ENCODE data around the gene EZH2.
A peak's percentile ranks its signal among the peaks of the same experiment; 100 is the strongest.

The EZH2 gene

GRCh38 chr7:148898845-148899484, 14.9 kb upstream of the EZH2 start:
- no peak for DNase-seq

DNA sequence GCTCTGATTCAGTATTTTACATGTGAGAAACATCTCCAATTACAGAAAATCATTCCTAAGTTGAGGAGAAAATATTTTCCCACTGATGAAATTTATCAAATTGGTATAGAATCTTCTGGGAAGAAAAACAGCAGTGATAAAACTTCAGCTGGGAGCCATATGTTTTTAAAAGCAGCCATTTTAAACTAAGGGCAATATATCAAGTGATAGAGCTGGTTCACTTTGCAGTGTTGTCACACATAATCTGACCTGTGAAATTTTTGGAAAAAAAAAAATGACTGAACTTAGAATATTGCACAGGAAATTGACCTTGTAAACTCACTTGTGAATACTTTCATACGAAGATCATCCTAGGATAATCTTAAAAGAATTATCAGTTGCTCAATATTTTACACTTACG, 10.5 kb upstream of the EZH2 start:
- DNase-seq: no peak

GRCh38 chr7:148893071-148893470, 9.0 kb upstream of the EZH2 start:
- no peak for DNase-seq

DNA sequence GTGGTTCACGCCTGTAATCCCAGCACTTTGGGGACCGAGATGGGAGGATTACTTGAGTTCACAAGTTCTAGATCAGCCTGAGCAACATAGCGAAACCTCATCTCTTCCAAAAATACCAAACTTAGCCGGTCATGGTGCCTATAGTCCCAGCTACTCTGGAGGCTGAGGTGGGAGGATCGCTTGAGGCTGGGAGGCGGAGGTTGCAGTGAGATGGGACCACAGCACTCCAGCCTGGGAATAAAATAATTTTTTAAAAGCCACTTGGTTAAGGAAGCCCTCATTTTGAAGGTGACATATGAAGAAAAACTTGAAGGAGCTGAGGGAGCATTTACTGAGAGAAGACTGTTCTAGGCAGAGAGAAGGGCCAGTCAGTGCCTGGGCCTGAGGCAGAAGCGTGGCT, 4.2 kb upstream of the EZH2 start:
- no peak for DNase-seq

- DNase-seq: no peak
Observed at GRCh38 chr7:148886844-148887243, 2.8 kb upstream of the EZH2 start.

- DNase-seq: peak; percentile 95
Observed at GRCh38 chr7:148884299-148885022, 370 bp upstream of the EZH2 start.

DNA sequence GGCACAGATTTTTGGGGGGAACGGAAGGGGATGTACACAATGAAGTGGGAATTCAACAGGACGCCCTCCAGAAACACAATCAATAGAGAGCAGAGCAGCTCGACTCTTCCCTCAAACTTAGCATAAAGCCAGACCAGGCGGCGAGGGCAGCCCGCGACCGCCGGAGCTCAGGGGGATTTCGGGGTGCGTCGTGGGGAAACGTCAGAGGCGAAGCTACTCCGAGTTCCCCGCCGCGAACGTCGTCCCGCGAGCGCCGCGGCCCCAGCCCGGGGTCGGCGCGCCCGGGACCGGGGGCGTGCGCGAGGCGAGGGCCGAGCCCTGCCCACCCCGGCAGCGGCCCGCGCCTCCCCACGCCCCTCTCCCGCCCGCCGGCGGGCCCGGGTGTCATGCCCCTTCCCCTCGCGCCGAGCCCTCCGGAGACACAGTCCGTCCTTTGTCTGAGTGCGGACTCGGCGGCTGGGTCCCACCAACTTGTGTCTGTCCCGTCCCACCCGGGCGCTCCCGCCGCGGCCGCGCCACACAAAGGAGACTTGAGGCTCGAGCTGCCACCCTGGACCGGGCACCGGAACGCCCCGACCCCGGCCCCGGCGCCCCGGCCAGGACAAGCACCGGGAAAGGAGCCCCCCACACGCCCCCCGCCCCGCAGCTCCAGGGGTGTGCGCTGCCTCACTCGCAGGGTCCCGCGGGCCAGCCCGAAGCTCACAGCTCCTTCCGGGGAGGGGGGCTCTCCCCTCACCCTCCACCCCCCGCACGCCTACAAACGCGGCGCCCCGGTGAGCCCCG, 634 bp downstream of the EZH2 start:
- peak; percentile 52 for DNase-seq

DNA sequence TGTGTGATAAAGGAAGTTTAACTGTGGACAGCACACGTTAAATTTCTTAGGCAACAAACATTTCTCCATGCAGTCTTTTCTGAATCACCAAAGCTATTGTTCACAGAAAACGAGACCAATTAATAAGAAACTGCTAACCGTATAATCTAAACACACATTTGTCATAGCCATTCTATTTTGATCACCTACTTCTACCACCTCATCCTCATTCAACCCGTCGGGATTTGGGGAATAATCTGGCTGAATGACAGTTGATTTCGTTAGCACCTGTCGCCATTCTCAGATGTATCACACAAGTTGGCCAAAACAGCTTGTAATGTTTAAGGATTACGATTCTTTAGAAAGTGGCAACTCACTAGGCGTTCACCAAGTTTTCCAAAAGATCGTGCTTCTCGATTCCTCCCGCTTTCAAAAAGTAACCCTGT, 1.2 kb downstream of the EZH2 start:
- DNase-seq: no peak

DNA sequence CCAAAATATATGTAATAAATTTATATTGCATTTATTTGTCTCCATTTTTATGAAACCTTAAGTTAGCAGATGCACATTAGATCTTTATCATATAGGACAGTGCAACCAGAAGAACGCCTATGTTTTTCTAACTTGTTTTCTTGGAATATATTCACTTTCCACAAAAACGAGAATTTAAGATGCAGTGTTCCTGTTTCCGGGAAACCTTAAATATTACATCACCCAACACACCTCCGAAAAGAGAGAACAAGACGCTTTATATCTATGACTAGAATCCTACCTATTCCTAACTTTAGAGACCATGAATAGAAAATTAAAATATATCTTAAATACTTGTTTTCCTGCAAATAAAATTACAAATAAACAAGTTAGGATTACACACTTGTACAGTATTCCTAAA, 1.9 kb downstream of the EZH2 start:
- DNase-seq: no peak

GRCh38 chr7:148878317-148878716, 5.8 kb downstream of the EZH2 start:
- DNase-seq: no peak

GRCh38 chr7:148877517-148877916, 6.6 kb downstream of the EZH2 start:
- no peak for DNase-seq

GRCh38 chr7:148872188-148872587, 11.9 kb downstream of the EZH2 start:
- DNase-seq: no peak

- DNase-seq: no peak
Observed at GRCh38 chr7:148871551-148871950, 12.5 kb downstream of the EZH2 start.

GRCh38 chr7:148871030-148871429, 13.1 kb downstream of the EZH2 start:
- DNase-seq: no peak

GRCh38 chr7:148868378-148868674, 15.8 kb downstream of the EZH2 start:
- no peak for DNase-seq

DNA sequence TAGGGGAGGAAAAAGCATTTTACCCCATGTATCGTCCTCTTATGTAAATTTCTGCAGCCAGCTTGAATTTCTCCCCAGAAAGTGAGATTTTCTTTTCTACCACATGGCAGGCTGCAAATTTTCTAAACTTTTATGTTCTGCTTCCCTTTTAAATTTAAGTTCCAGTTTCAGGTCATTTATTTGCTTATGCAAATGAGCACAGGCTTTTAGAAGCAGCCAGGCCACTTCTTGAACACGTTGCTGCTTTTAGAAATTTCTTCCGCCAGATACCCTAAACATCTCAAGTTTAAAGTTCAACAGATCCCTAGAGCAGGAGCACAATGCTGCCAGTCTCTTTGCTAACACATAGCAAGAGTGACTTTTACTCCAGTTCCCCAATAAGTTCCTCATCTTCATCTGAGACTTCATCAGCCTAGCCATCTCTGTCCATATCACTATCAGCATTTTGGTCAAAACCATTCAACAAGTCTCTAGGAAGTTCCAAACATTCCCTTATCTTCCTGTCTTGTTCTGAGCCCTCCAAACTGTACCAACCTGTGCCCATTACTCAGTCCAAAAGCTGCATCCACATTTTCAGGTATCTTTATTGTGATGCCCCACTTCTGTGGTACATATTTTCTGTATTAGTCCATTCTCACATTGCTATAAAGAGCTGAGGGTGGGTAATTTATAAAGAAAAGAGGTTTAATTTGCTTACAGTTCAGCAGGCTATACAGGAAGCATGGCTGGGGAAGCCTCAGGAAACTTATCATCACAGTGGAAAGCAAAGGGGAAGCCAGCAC, 16.3 kb downstream of the EZH2 start:
- DNase-seq: no peak

- no peak for DNase-seq
Observed at GRCh38 chr7:148866362-148866761, 17.7 kb downstream of the EZH2 start.

DNA sequence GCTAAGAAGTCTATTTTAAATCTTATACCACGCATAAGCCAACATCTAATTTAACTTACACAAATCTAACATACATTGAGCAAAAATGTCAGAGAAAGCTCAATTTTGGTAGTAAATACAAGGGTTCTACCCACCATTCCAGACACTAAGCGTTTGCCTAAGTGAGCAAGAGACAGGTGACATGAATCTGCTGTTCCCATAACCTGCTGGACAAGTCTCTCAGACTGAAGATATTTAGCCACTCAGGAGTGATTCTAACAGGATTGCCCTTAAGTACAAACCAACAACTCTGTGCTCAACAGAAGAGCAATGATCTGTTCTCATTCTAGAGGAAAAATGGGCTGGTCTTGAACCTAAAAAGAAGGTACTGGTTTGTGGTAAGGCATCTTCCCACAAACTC, 18.8 kb downstream of the EZH2 start:
- no peak for DNase-seq

- no peak for DNase-seq
Observed at GRCh38 chr7:148863324-148863723, 20.8 kb downstream of the EZH2 start.

DNA sequence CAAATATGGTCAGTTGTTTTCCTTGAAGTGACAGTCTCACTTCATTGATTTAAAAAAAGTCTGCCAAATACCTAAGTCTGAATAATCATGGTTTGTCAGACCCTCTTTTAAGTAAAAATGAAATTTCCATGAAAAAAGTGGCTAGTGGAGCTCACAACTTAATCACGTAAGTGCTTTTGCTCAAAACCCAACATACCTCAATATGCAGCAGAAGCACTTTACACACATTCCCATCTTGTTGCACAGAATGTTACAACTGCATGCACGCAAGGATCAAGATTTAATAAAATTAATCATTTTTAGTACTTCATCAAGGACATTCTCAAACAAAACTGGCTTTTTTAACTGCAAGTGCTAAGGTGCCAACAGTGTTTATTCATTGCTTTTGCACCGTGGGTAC, 21.6 kb downstream of the EZH2 start:
- DNase-seq: no peak

DNA sequence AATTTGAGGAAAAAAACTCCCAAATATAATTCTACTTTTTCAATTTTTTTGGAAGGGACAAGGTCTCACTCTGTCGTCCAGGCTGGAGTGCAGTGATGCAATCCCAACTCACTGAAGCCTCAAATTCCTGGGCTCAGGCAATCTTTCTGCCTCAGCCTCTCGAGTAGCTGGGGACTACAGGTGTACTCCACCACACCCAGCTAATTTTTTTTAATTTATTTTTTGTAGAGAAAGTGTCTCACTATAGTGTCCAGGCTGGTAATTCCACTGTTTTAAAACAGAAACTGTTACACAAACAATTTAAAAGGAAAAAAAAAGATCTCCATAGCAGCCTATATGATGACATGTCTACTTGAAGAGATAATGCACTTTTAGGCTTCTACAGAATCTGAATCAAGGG, 25.6 kb downstream of the EZH2 start:
- DNase-seq: no peak

DNA sequence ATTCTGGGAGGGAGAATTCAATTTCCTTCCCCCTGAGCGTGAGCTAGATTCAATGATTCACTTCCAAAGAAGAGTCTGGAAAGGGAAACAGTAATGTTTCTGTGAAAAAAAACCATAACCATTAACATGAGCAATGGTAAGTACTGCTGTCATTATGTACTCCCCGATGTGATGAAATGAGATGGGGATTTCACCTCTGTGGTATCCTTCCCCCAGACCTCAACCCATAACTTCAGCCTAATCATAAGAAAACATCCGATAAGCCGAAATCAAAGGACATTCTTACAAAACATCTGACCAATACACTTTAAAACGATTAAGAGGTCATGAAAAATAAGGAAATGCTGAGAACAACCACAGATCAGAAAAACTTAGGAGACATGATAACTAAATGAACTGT, 27.2 kb downstream of the EZH2 start:
- DNase-seq: no peak

GRCh38 chr7:148856578-148856881, 27.6 kb downstream of the EZH2 start:
- no peak for DNase-seq

GRCh38 chr7:148854983-148855382, 29.1 kb downstream of the EZH2 start:
- no peak for DNase-seq
